ENCODE data around the gene FBXW2.

FBXW2 gene

GRCh38 chr9:120745278-120745677 lies 47.9 kb downstream of the FBXW2 start:
- no peak for DNase-seq (ENCODE audit: low read depth in 2 of 2, low spot score in 1 of 2)

GRCh38 chr9:120742951-120743416 lies 50.2 kb downstream of the FBXW2 start:
- DNase-seq (ENCODE audit: low read depth in 2 of 2, low spot score in 1 of 2), result no peak

- DNase-seq (ENCODE audit: low read depth in 2 of 2, low spot score in 1 of 2), result no peak
Observed at GRCh38 chr9:120741701-120742100, 51.5 kb downstream of the FBXW2 start.

- no peak for DNase-seq (ENCODE audit: low read depth in 2 of 2, low spot score in 1 of 2)
Observed at GRCh38 chr9:120741191-120741590, 52.0 kb downstream of the FBXW2 start.

- DNase-seq (ENCODE audit: low read depth in 2 of 2, low spot score in 1 of 2), result no peak
Observed at GRCh38 chr9:120740132-120740531, 53.1 kb downstream of the FBXW2 start.

- DNase-seq (ENCODE audit: low read depth in 2 of 2, low spot score in 1 of 2), result no peak
Observed at GRCh38 chr9:120737416-120738165, 55.6 kb downstream of the FBXW2 start.

- DNase-seq (ENCODE audit: low read depth in 2 of 2, low spot score in 1 of 2), result no peak
Observed at GRCh38 chr9:120736881-120737280, 56.3 kb downstream of the FBXW2 start.

GRCh38 chr9:120735415-120736126 lies 57.6 kb downstream of the FBXW2 start:
- DNase-seq (ENCODE audit: low read depth in 2 of 2, low spot score in 1 of 2), result no peak

- no peak for DNase-seq (ENCODE audit: low read depth in 2 of 2, low spot score in 1 of 2)
Observed at GRCh38 chr9:120734607-120735410, 58.4 kb downstream of the FBXW2 start.

- DNase-seq (ENCODE audit: low read depth in 2 of 2, low spot score in 1 of 2), result no peak
Observed at GRCh38 chr9:120733190-120733589, 60.0 kb downstream of the FBXW2 start.

GRCh38 chr9:120730654-120731514 lies 62.3 kb downstream of the FBXW2 start:
- DNase-seq (ENCODE audit: low read depth in 2 of 2, low spot score in 1 of 2), result no peak

GRCh38 chr9:120729791-120730241 lies 63.4 kb downstream of the FBXW2 start:
- DNase-seq (ENCODE audit: low read depth in 2 of 2, low spot score in 1 of 2), result no peak

GRCh38 chr9:120726484-120726883 lies 66.7 kb downstream of the FBXW2 start:
- no peak for DNase-seq (ENCODE audit: low read depth in 2 of 2, low spot score in 1 of 2)

- no peak for DNase-seq (ENCODE audit: low read depth in 2 of 2, low spot score in 1 of 2)
Observed at GRCh38 chr9:120725907-120726306, 67.3 kb downstream of the FBXW2 start.

- no peak for DNase-seq (ENCODE audit: low read depth in 2 of 2, low spot score in 1 of 2)
Observed at GRCh38 chr9:120724757-120725400, 68.3 kb downstream of the FBXW2 start.

- no peak for DNase-seq (ENCODE audit: low read depth in 2 of 2, low spot score in 1 of 2)
Observed at GRCh38 chr9:120723565-120723964, 69.7 kb downstream of the FBXW2 start.

GRCh38 chr9:120720404-120720803 lies 72.8 kb downstream of the FBXW2 start:
- DNase-seq (ENCODE audit: low read depth in 2 of 2, low spot score in 1 of 2), result no peak

GRCh38 chr9:120718316-120718715 lies 74.9 kb downstream of the FBXW2 start:
- DNase-seq (ENCODE audit: low read depth in 2 of 2, low spot score in 1 of 2), result no peak

- DNase-seq (ENCODE audit: low read depth in 2 of 2, low spot score in 1 of 2), result no peak
Observed at GRCh38 chr9:120717176-120717575, 76.0 kb downstream of the FBXW2 start.

GRCh38 chr9:120716483-120716882 lies 76.7 kb downstream of the FBXW2 start:
- no peak for DNase-seq (ENCODE audit: low read depth in 2 of 2, low spot score in 1 of 2)

All from stimulated activated CD8-positive, alpha-beta memory T cell treated with anti-CD3 and anti-CD28 coated beads, Interleukin-4, amount 100 ng/mL, for 1 hour (primary cell).